GM20431 (cell line): ENCODE results near the gene ANK2.
"Not testable (repeated sequence)": the region's sequence is repeated elsewhere in the genome, so short reads cannot be mapped to it uniquely, and the experiment has no call there.

ENCODE experiments used
- in situ Hi-C: fragments of 300-500 bp; cut with MseI, MboI; formaldehyde crosslinking; loops from one replicate; pipeline ENCODE4 v1.15.0; 2020; ENCODE audit warnings: low sequenced_read_pairs; ENCODE audit not compliant: unreplicated experiment

The ANK2 gene

DNA sequence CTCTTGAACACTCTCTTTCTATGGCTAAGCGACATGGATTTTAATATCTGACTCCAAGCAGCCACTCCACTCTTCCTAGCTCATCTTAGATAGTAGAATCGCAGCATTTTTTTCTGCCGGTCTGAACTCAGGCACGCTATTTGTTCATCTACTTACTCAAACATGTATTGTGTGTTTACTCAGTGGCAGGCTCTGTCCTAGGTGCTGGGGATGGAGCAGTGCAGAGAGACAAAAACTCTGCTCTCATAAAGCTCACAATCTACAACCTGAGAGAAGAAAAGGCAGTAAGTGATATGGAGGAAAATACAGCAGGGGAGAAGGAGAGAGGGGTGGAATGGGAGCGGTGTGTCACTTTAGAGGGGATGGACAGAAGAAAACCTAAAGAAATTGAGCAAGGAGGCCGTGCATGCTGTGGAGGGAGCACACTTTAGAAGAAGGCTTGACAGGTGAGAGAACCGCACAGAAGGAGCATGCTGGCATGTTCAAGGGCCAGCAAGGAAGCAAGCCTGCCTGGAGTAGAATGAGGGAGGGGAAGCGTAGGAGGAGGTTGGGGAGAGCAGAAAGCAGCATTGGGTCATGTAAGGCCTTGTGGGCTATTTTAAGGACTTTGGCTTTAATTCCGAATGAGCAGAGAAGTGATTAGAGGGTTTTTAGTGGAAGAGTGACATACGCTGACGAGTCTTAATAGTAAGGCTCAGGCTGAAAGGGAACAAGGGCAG, 132.0 kb downstream of the ANK2 start:
- in situ Hi-C loops, result no loop called here

DNA sequence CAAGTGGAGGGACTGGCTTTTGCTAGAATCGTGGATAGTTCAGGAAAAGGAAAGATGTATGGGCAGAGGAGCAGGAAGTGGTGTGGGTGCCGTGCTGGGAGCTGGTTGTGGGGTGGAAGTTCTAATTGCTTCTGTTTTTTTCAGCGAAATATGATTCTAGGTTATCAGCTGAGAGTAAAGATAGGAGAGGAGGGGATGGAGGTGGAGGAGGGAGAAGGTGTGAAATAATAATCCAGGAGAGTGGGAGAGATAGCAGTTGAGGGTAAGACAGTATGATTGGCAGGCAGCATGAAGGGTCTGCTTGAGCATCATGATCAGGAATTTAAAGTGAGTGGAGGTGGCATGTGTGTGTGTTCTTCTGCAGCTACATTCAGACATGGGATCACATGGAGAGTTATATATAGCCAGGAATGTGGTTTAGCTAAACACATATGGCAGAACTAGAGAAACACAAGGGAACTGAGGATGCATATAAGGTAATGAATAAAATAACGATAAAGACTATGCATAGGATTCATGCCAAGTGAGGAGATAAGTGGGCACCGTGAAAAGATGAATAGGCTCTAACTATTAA, 133.7 kb downstream of the ANK2 start:
- in situ Hi-C loops, result no loop called here

DNA sequence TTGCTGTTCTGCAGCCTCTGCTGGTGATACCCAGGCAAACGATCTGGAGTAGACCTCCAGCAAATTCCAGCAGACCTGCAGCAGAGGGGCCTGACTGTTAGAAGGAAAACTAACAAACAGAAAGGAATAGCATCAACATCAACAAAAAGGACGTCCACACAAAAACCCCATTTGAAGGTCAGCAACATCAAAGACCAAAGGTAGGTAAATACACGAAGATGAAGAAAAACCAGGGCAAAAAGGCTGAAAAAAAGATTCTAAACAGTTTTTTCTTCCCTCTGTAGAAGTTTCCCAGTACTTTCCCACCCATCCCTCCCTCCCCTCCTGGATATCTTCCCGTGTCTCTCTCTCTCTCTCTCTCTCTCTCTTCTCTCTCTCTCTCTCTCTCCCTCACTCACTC, 136.8 kb downstream of the ANK2 start:
- in situ Hi-C loops, result not testable (repeated sequence)

DNA sequence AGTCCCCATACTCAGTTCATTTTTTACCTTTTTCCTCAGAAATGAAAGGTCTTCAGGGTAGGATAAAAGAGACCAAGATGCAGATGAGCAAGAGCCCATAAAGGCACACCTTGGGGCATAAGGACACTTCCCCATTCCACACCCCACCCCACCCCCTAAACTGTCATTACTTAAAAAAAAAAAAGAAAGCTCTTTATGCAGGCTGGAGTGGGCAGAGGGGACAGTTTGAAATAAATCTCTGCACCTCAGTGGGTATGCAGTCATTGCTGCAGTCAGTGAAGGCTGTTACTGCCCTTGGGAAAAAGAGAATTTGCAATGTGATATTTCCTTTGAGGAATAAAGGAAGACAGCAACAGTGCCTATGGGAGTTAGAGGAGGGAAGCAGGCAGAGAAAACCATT, 137.5 kb downstream of the ANK2 start:
- in situ Hi-C loops, result no loop called here

DNA sequence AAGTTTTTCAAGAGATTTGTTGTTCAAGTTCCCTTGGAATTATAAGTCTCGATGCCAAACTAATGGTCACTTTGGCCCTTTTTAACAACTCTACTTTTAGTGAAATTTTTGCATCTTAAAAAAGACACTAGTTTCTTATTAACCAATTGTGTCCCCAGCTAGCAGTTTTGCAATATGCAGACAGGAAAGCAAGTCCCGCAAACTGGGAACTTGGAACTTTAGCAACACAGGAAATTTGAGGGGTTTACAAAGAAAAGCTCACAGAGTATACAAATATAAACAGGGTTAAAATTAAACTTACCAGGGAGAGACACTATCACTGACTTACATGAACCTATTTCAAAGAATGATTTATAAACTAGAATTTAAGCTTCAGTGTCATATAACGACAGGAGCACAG, 137.9 kb downstream of the ANK2 start:
- in situ Hi-C loops, result no loop called here

DNA sequence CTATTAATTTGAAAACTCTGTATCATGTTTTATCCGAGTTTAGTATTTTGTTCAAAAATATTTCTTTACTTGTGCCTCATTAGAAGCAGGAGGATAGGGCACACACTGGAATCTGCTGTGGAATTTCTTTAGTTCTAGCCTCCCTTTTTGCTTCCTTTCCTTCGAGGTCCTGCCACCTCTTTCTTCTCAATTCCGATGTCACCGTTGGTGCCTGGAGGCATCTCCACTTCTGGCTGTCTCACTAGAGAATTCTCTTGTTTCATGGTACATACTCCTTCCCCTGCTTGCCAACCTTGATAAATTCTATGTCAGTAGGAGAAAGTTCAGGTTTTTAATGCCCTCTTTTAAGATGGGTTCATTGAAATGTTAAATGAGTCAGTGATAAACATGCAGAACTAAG, 140.1 kb downstream of the ANK2 start:
- in situ Hi-C loops, result no loop called here

DNA sequence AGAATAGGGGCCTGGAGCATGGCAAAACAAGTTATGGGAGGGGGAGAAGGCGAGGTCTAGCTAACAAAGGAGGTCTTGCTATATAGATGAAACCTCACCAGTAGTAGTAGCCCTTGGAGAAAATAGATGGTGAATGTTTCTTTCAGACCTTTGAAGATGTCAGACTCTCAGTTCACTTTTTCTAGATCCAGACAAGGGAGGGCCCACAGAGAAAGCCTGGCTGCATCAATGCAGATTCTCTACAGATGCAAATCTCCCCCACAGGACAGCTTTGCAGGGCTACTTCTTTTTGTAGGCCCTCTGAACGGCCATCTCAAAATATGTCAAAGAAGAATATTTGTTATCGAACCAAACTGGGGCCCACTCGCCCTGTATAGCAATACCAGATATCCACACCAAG, 159.7 kb downstream of the ANK2 start:
- in situ Hi-C loops, result no loop called here

DNA sequence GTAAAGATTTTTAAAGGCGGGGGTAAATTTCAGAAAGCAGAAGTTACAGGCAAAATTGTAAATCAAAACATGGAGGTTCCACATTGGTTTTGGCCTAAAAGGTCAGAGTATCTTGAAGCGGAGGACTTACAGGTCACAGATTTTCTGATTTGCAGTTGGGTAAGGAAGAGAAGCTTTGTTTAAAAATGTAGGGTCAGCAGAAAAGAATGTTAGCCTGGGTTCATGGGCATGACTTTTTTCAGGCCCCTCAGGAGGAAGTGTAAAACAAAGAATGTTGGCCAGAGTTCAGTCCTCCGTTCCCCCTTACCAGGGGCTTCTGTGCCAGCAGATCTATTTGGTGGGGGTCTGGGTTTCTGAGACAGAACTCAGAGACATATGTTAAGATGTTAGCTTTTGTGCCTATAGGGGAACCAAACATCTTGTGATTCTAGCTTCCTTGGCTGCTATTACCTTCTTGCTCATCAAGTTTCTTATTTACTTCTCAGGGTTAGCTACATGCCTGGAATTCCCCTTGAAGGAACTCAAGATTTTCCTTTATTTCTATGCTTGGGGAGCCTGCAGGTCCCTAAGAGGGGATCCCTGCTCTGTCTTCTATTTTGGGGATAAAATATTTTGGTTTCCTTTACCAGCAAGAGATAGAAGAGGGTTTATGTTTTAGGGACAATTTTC, 160.3 kb downstream of the ANK2 start:
- in situ Hi-C loops, result no loop called here

DNA sequence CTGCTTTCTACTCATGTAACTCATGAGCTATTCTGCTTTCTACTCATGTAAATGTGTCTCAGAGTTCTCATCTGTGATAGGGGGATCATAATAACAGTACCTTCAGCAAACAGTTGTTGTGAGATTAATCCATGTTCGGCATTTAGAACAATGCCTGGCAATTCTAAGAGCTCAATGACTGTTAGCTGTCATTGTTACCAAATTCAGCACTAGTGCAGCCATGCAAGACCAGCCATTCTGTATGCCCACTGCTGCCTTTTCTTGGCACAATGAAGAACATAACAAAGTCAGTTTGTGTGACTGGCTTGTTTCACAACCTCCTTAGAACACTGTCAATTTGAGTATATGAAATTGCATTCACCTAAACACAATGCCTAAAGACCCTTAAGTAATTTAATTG, 163.2 kb downstream of the ANK2 start:
- in situ Hi-C loops, result no loop called here

DNA sequence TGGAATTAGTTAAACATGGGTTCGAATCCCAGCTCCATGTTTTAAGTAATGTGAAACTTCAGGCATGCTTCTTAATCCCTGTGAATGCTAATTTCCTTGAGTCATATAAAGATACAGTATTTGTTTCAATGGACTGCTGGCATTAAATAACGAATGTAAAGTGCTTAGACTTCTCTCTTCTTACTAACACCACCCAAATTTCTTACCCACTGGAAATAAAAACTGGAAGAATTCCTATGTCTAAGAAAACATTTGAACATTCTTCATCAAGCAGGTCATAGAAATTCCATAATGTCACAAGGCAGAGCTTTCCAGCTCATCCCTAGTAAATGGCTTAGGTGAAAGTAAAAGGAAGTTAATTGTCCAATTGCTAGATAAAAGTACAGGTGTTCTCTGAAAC, 172.5 kb downstream of the ANK2 start:
- in situ Hi-C loops, result no loop called here

DNA sequence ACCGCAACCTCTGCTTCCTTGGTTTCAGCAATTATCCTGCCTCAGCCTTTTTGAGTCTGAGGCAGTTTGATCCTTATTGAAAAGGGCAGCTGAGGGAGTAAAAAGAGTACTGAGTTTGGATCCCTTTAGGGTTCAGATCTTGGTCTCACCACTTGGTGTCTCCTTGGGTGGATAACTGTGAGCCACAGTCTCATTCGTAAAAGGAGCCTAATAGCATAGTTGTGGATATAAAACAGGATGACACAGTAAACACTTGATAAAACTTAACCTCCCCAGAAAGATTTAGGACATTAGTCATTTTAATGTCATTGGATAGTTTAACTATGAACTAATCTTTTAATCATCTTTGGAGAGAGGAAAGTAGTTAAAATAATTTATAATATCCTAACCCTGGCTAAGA, 173.0 kb downstream of the ANK2 start:
- in situ Hi-C loops, result no loop called here

DNA sequence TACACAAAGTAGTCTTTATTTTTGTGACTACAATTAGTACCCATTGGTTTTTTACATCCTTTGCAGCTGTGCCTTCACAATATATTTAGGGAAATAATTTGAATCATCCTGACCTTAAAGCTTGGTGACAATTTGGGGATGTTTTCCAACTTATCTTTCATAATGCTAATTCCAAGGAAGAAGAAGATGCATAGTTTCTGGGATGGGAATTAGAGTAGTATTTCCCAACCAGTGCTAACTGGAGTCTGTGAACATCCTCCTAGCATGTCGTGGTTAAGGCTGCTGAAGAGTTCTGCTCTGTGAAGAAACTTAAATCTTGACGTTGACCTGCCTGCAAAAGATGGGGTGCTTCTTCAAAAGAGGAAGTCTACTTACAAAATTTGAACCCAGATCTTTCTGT, 173.5 kb downstream of the ANK2 start:
- in situ Hi-C loops, result no loop called here

DNA sequence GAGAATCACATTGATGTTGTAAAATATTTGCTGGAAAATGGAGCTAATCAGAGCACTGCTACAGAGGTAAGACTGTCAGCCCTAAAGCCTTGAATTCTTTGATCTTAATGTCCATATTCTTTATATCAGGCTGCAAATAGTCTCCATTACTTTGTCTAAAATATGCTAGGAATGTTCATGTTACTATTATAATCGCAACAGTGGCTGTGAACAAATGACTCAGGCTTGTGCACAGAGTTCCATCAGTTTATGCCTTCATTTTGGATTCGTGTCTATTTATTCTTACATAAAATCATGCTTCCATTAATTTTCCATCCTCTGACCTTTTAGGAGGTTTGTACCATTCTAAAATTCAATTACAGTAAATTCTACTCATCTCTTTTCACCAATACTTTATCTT, 182.7 kb downstream of the ANK2 start:
- in situ Hi-C loops, result no loop called here

DNA sequence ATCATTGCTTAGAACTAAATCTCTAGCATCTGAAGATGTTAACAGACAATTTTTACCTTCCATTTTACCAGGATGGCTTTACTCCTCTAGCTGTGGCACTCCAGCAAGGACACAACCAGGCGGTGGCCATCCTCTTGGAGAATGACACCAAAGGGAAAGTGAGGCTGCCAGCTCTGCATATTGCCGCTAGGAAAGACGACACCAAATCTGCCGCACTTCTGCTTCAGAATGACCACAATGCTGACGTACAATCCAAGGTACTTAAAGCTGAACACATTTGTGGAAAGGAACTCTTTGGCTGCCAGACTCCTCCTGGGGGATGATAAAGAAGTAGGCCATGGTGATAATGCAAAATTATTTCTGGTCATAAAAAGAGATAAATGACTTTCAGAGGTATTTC, 187.5 kb downstream of the ANK2 start:
- in situ Hi-C loops, result no loop called here

DNA sequence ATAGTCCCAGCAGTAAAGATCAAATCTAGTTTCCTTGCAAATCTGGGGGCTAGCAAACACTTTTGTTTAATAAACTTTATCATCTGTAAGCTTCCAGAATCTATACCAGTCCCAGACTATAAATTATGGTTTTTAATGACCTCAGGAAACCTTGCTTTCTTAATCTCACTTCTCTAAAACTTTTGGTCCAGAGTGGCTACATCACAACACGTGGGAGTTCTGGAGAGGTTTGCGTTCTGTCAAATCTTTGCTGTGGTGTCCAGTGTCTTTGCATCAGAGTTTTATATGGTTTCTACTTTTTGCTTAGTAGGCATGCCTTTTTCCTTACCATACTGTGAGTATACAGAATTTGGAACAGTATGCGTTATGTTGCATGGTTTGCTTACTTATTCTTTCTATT, 193.9 kb downstream of the ANK2 start:
- in situ Hi-C loops, result no loop called here

DNA sequence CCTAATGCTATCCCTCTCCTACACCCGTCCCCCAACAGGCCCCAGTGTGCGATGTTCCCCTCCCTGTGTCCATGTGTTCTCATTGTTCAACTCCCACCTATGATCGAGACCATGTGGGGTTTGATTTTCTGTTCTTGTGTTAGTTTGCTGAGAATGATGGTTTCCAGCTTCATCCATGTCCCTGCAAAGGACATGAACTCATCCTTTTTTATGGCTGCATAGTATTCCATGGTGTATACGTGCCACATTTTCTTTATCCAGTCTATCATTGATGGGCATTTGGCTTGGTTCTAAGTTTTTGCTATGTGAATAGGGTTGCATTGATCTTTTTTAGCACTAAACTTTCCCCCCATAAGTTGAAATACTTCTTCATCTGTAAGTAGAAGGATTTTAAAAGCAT, 195.3 kb downstream of the ANK2 start:
- in situ Hi-C loops, result not testable (repeated sequence)

DNA sequence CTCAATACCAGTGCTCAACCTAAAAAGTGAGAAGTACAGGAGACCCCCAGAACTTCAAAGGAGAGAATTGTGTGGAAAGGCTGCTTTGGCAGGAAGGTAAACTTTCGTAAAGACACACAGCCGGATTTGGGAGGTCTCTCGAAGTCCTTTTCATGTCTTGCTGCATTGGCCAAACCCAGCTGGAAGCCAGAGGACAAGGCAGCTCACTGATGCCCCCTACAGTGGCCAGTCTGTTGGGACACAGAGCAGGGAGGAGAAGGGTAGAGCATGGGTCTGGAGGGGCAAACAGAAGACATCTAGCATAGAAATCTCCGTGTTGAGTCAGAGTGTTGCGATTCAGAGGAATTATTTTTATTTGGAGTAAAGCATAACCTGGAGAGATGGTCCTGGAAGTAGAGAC, 198.9 kb downstream of the ANK2 start:
- in situ Hi-C loops, result no loop called here

DNA sequence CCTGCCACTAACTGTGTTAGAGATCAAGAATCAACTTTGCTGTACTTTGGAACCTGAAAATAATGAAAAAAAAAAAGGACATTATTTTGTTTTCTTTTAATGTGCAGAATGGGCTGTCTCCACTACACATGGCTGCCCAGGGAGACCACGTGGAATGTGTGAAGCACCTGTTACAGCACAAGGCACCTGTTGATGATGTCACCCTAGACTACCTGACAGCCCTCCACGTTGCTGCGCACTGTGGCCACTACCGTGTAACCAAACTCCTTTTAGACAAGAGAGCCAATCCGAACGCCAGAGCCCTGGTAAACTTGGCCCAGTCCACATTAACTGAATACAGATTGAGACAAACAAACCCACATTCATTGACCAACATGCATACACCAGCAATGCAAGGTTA, 206.2 kb downstream of the ANK2 start:
- in situ Hi-C loops, result no loop called here

DNA sequence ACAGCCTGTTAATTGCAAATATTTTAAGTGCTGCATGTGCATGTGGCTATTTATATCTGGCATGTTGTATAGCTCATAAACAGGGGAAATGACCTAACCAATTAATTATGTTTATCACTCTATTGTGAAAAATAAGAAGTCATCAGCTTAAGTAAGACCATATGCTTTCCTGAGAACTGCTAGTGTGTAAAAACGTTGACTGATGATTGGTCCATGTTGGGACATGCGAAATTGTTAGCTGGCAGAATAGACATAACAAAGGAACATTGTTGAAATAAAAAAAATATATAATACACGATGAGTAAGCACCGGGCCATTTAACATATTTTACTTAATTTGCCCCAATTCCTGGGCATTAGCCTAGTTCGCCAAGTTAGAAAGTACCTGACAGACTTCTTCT, 207.5 kb downstream of the ANK2 start:
- in situ Hi-C loops, result no loop called here

DNA sequence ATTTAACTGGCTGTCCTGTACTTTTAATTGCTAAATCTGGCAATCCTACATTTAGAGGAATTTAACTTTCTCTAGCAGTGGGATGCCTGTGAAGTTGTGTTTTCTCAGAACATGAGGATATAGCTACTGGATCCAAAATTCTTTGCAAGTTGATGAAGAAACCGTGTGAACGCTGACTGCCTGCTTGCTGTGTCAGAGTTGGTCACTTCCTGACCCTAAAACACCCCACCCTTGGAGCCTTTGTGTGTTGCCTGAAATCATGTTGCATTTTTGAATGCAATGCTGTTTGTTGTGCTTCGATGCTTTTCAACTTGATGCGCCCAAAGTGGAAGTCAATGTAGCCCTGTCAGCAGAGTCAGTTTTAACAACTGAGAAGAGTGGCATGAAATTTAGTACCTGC, 211.2 kb downstream of the ANK2 start:
- in situ Hi-C loops, result no loop called here

DNA sequence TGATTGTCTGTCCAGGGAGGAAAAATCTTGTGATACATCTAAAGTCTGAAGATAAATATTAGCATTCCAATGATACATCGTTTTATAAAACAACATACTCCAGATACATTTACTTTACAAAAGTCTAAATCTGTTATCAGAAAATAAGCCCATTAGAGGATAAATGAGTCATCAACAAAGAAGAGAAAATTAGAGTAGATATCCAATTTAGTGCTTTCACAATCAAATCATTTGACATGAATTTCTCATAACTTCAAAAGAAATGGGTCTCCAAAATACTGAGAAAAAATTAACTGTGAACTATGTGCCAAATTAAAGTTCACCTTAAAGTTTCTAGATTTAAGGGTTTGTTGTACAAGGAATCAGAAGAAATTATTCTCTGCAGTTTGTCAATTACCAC, 213.8 kb downstream of the ANK2 start:
- in situ Hi-C loops, result no loop called here
